HL-60 (cell line): ENCODE data around the gene NAV2.

Experiments used
- DNase-seq, 2 experiments: peaks; one replicate each; pipeline ENCODE4 v3.0.0-alpha.2; 2010 to 2020; ENCODE audit warnings: low read depth in 1 of 2, low spot score in 1 of 2
- H3K27ac ChIP-seq: fragments of 250-450 bp; sonication (Bioruptor Pico); replicated peaks from 2 replicates; pipeline ENCODE4 v1.5.1; 2020; ENCODE audit warnings: mild to moderate bottlenecking, moderate library complexity
- H3K27me3 ChIP-seq: fragments of 250-450 bp; sonication (Bioruptor Pico); 2 replicates; pipeline ENCODE4 v1.5.1; 2021; ENCODE audit warnings: mild to moderate bottlenecking, moderate library complexity; ENCODE audit not compliant: insufficient read depth, poor library complexity, severe bottlenecking
- H3K4me3 ChIP-seq: replicated peaks from 2 replicates; pipeline ENCODE4 v1.5.1; 2011; ENCODE audit warnings: mild to moderate bottlenecking, control low read depth, low read length; ENCODE audit not compliant: insufficient read depth
- CTCF ChIP-seq: IDR thresholded peaks from one replicate; pipeline ENCODE4 v1.5.1; 2011; ENCODE audit warnings: low read length, control low read depth, inconsistent platforms; ENCODE audit not compliant: insufficient read depth
- GABPA ChIP-seq: IDR thresholded peaks from 2 replicates; pipeline ENCODE4 v1.6.1; 2012; ENCODE audit warnings: low read depth
- POLR2AphosphoS5 ChIP-seq: IDR thresholded peaks from 2 replicates; pipeline ENCODE4 v1.6.1; 2012; ENCODE audit warnings: low read depth
- SPI1 ChIP-seq: IDR thresholded peaks from 2 replicates; pipeline ENCODE4 v1.6.1; 2012; ENCODE audit warnings: low read depth, mild to moderate bottlenecking, borderline replicate concordance
- TF ChIP-seq, protein P1 (sequence below): IDR thresholded peaks from 2 replicates; pipeline ENCODE4 v1.6.1; 2012; ENCODE audit warnings: low read depth; ENCODE audit not compliant: insufficient replicate concordance

NAV2 gene

GRCh38 chr11:19728436-19728835 lies 15.8 kb downstream of the NAV2 start:
- DNase-seq: no peak
- Histone ChIP-seq H3K27me3 (no peaks in the 10 kb centered on the region), H3K27ac (no peak overlapping the region), H3K4me3 (no peak overlapping the region)
- TF ChIP-seq GABPA (no peak), POLR2AphosphoS5 (no peak), CTCF (no peak), SPI1 (no peak)
- TF ChIP-seq, protein P1, sequence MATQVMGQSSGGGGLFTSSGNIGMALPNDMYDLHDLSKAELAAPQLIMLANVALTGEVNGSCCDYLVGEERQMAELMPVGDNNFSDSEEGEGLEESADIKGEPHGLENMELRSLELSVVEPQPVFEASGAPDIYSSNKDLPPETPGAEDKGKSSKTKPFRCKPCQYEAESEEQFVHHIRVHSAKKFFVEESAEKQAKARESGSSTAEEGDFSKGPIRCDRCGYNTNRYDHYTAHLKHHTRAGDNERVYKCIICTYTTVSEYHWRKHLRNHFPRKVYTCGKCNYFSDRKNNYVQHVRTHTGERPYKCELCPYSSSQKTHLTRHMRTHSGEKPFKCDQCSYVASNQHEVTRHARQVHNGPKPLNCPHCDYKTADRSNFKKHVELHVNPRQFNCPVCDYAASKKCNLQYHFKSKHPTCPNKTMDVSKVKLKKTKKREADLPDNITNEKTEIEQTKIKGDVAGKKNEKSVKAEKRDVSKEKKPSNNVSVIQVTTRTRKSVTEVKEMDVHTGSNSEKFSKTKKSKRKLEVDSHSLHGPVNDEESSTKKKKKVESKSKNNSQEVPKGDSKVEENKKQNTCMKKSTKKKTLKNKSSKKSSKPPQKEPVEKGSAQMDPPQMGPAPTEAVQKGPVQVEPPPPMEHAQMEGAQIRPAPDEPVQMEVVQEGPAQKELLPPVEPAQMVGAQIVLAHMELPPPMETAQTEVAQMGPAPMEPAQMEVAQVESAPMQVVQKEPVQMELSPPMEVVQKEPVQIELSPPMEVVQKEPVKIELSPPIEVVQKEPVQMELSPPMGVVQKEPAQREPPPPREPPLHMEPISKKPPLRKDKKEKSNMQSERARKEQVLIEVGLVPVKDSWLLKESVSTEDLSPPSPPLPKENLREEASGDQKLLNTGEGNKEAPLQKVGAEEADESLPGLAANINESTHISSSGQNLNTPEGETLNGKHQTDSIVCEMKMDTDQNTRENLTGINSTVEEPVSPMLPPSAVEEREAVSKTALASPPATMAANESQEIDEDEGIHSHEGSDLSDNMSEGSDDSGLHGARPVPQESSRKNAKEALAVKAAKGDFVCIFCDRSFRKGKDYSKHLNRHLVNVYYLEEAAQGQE: no peak

GRCh38 chr11:19729141-19729540 lies 16.5 kb downstream of the NAV2 start:
- no peak overlapping the region for H3K4me3 ChIP-seq
- no peak overlapping the region for H3K27ac ChIP-seq
- TF ChIP-seq POLR2AphosphoS5 (no peak), CTCF (no peak), GABPA (no peak), SPI1 (no peak)
- TF ChIP-seq, protein P1: no peak
- no peak for DNase-seq
- no peaks in the 10 kb centered on the region for H3K27me3 ChIP-seq

DNA sequence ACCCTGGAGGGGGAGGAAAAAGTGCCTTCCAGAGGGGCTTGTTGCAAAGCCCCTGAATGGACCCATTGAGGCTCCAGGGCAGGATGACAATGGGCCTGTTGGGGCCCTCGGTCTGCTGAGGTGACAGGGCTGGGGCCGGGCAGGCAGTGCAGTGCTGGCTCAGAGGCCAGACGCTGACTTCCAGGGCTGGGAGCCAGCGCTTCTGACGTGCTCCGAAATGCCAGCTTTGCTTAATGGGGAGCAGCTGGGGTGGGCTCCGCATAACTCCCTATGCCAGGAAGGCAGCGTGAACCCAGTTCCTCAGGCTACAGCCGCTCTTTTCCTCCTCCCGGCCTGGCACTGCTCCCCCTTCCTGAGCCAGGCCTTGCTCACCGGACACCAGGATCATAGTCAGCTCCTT lies 17.7 kb downstream of the NAV2 start:
- DNase-seq: no peak
- Histone ChIP-seq H3K27ac (no peak overlapping the region), H3K4me3 (no peak overlapping the region), H3K27me3 (no peaks in the 10 kb centered on the region)
- TF ChIP-seq POLR2AphosphoS5 (no peak), CTCF (no peak), GABPA (no peak), SPI1 (no peak)
- TF ChIP-seq, protein P1: no peak
